Activated CD4-positive, alpha-beta T cell treated with anti-CD3 and anti-CD28 coated beads, Interleukin-2, amount 50 U/mL, for 24 hours (primary cell): Measurements from ENCODE around the gene CBL.
"Not testable (repeated sequence)": the region's sequence is repeated elsewhere in the genome, so short reads cannot be mapped to it uniquely, and the experiment has no call there.

ENCODE experiments used
- DNase-seq, 2 donors: peaks; one replicate each; pipeline ENCODE4 v3.0.0-alpha.2; 2020; ENCODE audit warnings: low read depth in 1 of 2, low spot score in 1 of 2

CBL gene

DNA sequence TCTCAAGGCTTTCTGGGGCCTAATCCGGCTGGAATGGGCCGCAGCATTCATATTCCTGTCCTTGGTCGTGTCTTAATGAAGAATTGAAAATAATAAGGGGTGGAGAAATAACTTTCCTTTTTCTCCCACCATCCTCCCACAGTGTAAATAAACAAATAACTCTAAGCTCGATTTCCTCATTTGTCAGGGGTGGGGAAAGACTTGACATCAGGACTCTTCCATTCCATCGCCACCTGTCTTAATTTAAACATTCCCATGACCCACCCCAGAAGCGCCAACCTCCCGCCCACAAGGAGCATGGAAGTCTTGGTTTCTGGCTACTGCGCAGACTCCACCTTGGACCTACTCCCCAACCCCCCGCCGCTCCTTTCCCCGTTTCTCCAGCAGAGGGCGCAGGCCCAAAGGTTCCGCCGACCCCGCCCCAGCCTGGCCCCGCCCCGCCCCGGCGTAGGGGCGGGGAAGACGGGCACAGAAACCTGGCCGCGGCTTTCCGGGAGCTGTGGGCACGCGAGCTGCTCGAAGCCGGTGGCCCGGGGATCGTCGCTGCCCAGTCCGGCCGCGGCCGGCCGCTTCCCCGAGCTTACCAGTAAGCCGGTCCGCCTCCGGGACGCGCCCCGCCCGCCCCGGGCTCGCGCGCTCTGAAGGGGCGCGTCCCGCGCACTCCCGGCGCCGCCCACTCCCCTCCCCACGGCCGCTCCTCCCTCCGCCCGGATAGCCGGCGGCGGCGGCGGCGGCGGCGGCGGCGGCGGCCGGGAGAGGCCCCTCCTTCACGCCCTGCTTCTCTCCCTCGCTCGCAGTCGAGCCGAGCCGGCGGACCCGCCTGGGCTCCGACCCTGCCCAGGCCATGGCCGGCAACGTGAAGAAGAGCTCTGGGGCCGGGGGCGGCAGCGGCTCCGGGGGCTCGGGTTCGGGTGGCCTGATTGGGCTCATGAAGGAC lies at the start of gene CBL:
Gene CBL (plus strand): TSS at position 766 of the 937 bp plus-strand sequence. CDS start 79 bp downstream, at position 845.
- peak; percentile 98 to 99 for DNase-seq

DNA sequence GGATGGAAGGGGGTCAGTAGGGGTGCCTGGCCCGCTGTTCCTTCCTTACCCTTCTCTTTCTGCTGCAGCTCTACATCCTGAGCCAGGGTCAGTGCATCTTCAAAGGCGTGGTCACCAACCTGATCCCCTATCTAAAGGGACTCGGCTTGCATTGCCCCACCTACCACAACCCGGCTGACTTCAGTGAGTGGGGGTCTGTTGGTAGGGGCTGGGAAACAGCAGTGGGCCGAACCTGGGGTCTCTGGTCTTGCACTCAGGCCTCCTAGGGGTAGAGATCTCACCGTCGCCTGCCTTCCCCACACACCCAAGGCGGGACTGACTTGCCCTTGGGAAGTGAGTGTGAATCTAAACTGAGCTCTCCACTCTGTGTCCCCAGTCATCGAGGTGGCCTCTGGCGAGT lies 49.6 kb upstream of the CBL start:
- no peak for DNase-seq

DNA sequence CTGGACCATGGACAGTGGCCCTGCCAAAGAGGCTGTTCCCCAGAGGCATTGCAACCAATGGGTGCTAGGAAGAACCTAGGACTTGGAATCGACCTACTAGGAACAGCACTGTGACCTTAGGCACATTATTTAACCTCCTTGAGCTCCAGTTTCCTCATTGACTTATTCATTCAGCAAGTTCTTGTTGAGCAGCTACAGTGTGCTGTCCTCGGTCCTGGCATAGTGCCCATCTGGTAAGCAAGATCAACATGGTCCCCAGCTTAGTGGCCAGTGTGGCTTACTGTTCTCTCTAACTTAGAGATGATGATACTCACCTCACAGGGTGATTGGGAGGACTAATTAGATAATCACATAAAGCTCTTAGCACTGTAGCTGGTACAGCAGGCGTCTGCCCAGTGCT lies 49.1 kb upstream of the CBL start:
- DNase-seq, result no peak

DNA sequence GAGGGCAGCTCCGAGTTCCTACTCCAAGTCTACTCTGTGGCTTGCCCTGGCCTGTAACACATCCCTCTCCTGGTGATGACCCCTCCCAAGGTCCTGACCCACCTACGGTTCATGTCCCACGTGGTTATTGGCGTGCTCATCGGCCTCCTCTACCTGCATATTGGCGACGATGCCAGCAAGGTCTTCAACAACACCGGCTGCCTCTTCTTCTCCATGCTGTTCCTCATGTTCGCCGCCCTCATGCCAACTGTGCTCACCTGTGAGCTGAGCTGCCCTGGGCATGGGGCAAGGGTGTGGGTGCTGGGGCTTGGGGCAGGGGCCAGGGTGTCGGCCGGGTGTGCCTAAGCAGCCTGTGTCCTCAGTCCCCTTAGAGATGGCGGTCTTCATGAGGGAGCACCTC lies 47.7 kb upstream of the CBL start:
- no peak for DNase-seq

DNA sequence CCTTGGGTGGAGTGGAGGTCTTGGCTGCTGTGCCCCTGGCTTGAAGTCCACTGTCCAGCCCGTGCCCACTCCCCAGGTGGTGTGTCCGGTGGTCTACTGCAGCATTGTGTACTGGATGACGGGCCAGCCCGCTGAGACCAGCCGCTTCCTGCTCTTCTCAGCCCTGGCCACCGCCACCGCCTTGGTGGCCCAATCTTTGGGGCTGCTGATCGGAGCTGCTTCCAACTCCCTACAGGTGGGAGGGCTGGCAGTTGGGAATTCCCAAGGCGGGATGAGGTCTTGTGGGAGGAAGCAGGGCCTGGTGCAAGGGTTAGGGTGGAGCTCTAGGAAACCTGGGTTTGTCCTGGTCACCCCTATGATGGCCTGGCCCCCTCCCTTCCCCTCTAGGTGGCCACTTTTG lies 46.0 kb upstream of the CBL start:
- no peak for DNase-seq

DNA sequence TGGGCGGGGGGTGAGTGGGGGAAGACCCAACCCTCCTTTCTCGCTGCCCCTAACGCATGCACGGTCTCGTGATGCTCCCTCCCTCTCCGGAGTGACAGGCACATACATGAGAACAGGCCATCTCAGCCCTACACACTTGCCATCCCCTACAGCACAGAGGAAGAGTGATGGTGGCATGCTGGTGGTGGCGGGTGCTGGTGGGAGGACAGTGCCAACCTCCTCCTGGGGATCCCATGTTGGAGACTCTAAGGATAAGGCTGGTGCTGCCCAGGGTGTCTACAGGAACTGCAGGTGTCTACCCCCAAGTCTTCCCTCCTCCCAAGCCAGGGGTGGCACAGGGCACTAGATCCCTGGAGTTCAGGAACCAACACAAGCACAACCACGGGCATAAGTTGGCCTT lies 44.3 kb upstream of the CBL start:
- DNase-seq, result no peak

DNA sequence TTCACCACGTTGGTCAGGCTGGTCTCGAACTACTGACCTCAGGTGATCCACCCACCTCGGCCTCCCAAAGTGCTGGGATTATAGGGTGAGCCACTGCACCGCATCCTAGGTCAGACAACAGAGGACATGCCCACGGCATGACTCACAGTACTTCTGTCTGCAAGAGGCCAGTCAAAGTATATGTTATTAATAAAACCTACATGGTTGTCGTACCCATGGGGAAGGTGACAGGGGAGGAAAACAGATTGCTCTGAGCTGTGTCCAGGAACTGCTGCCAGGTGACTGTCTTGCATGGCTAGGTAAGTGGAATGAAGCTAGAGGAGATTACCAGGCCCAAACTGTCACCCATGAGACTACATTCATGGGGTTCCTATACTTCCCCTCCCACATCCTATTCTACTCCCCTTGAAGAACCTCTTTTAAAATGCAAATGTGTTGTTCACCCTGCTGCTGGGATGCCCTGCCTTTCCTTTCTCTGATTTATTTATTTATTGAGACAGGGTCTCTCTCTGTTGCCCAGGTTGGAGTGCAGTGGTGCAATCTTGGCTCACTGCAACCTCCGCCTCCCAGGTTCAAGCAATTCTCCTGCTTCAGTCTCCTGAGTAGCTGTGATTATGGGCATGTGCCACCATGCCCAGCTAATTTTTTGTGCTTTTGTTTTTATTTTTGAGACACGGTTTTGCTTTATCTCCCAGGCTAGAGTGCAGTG lies 39.6 kb upstream of the CBL start:
- DNase-seq, result no peak

DNA sequence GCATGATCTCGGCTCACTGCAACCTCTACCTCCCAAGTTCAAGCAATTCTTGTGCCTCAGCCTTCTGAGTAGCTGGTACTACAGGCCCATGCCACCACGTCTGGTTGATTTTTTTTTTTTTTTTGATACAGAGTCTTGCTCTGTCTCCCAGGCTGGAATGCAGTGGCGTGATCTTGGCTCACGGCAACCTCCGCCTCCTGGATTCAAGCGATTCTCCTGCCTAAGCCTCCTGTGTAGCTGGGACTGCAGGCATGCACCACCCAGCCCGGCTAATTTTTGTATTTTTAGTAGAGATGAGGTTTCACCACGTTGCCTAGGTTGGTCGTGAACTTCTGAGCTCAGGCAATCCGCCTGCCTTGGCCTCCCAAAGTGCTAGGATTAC lies 39.1 kb upstream of the CBL start:
- DNase-seq, result not testable (repeated sequence)

DNA sequence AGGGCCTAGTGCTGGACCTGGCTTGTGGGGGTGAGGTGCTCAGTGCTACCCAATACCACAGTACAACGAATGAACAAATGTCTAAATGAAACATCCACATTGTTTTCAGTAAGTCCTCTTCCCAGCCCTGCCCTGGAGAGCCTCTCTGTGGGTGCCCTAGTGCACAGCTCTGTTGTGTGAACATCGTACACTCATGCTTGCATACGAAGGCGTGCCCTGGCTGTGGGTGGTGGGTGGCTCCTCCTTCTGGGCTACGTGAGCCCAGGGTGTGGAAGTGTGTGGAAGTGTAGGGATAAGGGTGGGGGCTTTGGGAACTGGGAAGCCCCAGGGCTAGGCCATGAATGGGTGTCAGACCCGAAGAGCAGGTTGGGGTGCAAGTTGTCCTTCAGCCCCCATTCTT lies 38.2 kb upstream of the CBL start:
- DNase-seq, result no peak

DNA sequence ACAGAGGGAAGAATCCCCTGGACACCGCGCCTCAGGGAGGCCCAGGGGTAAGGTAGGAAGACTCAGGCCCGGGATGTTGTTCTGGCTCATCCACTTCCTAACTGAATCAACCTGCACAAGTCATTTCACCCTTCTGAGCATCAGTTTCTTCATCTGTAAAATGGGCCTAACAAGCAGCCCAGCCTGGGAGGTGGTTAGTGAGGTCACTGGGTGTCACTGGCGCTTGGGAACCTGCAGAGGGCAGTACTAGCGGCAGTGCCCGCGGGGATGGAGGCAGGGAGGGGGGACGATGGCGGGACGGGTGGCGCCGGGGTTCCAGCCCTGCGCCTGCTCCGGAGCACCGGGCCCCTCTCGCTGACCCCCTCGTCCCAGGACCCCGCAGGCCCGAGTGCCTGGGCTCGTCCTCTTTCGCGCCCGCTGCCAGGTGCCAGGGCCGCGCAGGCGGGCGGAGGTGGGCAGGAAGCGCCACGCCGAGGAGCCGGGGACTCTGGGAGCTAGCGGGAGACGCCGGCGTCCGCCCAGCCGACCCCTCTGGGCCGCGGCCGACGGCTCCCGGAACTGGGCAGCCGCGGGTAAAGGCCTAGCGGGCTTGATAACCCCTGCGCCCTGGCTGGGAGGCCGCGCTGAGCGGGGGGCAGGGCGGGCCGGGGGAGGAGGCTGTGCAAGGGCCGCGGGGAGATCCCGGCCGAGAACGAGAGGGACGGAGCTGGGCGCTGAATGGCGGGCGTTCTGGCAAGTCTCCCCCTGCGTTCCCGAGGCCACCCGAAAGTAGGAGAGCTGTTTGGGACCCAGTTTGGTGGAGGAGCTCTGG lies 37.5 kb upstream of the CBL start, which contains the start of gene NLRX1:
Gene NLRX1 (plus strand): TSS at position 255 of the 811 bp plus-strand sequence. CDS start 2,679 bp downstream, outside the sequence.
- peak; percentile 64 to 84 for DNase-seq

DNA sequence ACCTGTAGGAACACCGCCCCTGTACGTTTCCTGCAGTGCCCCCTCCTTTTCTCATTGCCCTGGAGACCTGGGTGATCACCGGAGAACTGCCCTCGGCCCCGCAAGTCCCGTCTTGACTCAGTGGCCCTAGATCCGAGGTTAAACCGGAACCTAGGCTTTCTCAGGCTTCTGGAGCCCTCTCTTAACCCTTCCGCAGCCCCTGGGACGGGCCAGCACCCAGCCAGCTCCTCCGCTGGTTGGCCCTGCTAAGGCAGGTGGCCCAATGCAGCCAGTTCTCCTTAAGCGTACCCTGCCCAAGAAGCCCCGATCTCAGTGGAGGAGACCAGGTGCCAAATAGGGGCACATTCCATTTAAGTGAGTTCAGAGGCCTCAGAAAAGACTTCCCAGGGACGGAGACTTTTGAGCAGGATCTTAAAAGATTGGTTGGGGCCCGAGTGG lies 36.8 kb upstream of the CBL start:
- peak in 1 of 2 donors; percentile 28 for DNase-seq

DNA sequence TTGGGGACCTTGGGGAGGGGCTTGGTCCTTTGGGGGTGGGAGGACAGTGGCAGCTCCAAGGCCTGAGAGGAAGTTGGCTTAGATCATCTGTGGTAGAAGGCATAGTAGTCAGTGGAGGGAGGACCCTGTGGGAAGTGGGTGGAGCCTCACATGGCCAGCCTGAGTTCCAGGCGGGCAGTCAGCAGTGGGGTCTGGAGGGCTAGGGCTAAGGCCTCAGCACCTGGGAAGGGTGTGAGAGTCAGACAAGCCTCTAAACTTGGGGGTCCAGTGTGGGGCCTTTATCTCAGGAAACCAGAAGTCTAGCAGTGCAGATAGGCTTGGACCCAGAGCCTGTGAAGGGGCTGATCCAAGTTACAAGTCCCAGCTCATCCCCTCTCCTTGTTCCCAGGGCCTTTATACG lies 33.6 kb upstream of the CBL start:
- no peak for DNase-seq

DNA sequence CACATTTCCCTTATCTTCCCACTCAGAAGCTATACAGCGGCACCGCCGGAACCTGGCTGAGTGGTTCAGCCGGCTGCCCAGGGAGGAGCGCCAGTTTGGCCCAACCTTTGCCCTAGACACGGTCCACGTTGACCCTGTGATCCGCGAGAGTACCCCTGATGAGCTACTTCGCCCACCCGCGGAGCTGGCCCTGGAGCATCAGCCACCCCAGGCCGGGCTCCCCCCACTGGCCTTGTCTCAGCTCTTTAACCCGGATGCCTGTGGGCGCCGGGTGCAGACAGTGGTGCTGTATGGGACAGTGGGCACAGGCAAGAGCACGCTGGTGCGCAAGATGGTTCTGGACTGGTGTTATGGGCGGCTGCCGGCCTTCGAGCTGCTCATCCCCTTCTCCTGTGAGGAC lies 32.7 kb upstream of the CBL start:
- DNase-seq, result no peak

DNA sequence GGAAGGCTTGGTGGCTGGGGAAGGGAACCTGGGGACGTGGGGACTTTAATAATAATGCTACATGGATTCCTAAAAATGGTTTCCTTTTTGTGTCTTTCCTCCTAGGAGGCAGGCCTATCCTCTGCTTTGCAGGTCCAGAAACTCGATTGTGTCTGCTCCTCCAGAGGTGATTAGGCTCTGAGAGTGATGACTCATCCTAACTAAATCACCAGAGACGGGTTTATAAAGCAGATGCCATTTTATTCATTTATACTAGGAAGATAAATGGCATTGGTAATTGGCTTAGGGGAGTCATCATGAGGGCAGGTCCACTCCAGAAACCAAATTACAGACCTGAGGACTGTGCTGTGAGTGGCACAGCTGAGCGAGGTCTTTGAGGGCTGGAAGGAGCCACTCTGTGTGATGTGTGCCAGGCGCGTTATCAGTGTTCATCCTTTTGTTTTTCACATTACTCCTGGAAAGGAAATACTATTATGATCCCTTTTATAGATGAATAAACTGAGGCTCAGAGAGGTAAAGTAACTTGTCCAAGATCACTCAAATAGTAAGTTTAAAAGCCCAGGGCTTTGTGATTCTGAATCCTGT lies 30.6 kb upstream of the CBL start:
- DNase-seq, result no peak

DNA sequence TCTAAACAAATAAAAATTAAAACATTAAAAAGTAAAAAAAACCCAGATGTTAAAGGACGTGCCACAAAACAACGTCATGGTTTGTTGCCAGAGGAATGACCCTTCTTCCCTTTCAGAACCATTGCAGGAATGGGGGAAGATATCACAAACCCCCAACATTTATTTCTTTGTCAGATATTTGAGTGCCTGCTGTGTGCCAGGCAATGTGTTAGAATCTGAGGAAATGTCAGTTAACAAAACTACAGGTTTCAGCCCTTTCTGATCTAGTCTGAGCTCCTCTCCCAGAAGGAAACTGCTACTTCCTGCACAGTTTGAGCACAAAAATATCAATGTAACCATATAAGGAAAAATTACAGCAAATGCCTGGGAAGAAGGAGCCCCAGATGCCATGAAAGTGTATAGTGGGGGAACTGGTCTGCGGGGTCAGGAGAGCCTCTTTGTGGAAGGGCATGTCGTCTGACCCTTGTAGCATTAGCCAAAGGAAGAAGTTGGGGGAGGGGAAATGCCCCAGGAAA lies 27.9 kb upstream of the CBL start:
- DNase-seq, result no peak

DNA sequence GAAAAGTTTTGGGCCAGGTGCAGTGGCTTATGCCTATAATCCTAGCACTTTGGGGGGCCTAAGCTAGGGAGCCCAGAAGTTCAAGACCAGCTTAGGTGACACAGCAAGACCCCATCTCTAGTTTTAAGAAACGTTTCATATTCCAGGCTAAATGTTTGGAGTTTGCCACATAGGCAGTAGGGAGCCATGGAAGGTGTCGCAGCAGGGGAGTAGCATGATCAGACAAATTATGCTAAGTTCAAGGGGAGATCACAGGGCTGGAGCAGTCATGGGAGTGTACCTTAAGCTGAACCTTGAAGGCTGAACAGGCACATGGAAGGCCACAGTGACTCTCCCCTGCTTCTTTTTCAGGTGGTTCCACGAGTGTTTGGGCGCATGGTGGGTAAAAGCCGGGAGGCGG lies 26.8 kb upstream of the CBL start:
- no peak for DNase-seq

DNA sequence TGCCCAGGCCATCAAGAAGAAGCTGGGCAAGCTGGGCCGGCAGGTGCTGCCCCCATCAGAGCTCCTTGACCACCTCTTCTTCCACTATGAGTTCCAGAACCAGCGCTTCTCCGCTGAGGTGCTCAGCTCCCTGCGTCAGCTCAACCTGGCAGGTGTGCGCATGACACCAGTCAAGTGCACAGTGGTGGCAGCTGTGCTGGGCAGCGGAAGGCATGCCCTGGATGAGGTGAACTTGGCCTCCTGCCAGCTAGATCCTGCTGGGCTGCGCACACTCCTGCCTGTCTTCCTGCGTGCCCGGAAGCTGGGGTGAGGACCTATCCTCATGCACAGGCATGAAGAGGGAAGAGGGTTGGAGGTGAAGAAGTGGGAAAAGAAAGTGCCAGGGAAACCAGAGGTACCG lies 26.2 kb upstream of the CBL start:
- DNase-seq, result no peak

DNA sequence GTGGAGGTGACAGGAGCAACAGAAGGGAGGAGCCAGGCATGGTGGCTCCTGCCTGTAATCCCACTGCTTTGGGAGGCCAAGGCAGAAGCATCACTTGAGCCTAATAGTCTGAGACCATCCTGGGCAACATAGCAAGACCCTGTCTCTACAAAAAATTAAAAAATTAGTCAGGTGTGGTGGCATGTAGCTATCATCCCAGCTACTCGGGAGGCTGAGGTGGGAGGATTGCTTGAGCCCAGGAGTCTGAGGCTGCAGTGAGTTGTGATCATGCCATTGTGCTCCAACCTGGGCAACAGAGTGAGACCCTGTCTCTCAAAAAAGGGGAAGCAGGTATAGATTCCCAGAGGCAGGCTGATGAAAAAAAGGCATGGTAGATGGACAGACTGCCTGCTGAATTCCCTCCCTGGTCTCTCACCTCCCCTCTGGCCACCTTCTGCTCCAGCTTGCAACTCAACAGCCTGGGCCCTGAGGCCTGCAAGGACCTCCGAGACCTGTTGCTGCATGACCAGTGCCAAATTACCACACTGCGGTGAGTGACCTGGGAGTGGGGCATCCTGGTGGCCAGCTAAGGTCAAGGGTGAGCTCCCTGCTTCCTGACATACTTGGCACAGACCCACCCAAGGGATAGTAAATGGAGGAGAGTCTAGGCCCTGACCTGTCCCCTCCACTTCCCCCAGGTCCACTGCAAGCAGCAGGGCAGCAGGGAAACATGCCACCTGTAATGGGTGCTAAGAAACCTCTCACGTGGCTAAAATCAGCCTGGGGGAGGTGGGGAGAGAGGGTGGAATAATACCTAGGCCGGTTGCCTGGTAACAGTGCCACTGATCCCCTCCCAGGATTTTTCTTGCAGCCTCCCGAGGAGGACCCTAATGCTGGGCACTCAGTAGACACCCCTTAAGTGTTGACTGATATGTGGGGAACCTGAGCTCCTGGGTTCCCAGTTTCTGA lies 25.1 kb upstream of the CBL start:
- no peak for DNase-seq

DNA sequence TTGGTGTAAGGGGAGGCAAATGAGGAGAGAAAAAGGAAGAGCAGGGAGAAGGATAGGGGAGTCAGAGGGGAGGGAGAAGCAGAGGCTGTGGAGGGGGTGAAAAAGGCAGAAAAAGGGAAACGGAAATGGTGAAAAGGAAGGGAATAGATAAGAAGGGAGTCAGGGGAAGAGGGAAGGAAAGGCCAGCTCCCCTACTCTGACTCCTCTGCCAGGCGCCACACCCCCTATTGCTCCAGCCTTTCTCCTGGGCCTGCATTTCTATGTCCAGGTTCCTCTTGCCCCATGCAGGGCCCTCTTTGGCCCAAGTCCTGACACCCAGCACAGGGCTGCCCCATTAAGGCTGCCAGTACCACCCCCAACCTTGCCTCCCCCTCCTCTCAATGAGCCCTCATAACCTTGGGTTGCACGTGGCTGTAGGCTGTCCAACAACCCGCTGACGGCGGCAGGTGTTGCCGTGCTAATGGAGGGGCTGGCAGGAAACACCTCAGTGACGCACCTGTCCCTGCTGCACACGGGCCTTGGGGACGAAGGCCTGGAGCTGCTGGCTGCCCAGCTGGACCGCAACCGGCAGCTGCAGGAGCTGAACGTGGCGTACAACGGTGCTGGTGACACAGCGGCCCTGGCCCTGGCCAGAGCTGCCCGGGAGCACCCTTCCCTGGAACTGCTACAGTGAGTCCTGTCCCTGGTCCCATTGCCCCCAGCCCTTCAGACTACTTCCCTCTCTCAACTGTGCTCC lies 24.3 kb upstream of the CBL start:
- no peak for DNase-seq
